ENCODE measurements around the gene SCAMP4. TPM values are rescaled to one million over a fixed set of nuclear protein-coding genes. Genes with fewer than 3 reads are reported as not detected.

The SCAMP4 gene
- total and polyA plus RNA-seq, 2 of the 13 experiments (the other 11 are each of a cell fraction or from before 2014, with no cell fraction given), result 10.7 to 13.7 TPM

- no peak; the same call in 1 of the 2 replicates for TF ChIP-seq ZNF276 (CRISPR knock-in tag; IDR thresholded peaks at IDR 0.05; ENCODE audit: low read depth)
- peak; percentile 47 for TF ChIP-seq KAT8 (CRISPR knock-in tag; IDR thresholded peaks at IDR 0.05)
- no peak for TF ChIP-seq TBL1XR1 (IDR thresholded peaks at IDR 0.05; ENCODE audit: borderline replicate concordance, low read length, partially characterized antibody)
- no peak for TF ChIP-seq ZNF616 (CRISPR knock-in tag; IDR thresholded peaks at IDR 0.05; ENCODE audit: low read depth)
- TF ChIP-seq CEBPB (IDR thresholded peaks at IDR 0.05; ENCODE audit: borderline replicate concordance, low read depth, low read length), result no peak
- no peak for TF ChIP-seq HINFP (CRISPR knock-in tag; IDR thresholded peaks at IDR 0.05; ENCODE audit: low read depth)
- TF ChIP-seq FOXC1 (CRISPR knock-in tag; IDR thresholded peaks at IDR 0.05; ENCODE audit: borderline replicate concordance), result no peak; the same call in 1 of the 2 replicates
- TF ChIP-seq SPEN (CRISPR knock-in tag; IDR thresholded peaks at IDR 0.05; ENCODE audit: low read depth), result no peak; the same call in 1 of the 2 replicates
- peak; percentile 53 for TF ChIP-seq ZNF572 (CRISPR knock-in tag; IDR thresholded peaks at IDR 0.05)
- no peak for TF ChIP-seq HDAC6 (IDR thresholded peaks at IDR 0.05; ENCODE audit: low read depth, low read length)
- peak; percentile 47 for TF ChIP-seq ASH2L (IDR thresholded peaks at IDR 0.05; ENCODE audit: insufficient read length, low read depth, low read length)
- no peak for TF ChIP-seq HMG20B (CRISPR knock-in tag; conservative IDR thresholded peaks at IDR 0.05)
- TF ChIP-seq ZBTB4 (CRISPR knock-in tag; IDR thresholded peaks at IDR 0.05; ENCODE audit: borderline replicate concordance), result peak; percentile 13; the same call in 1 of the 2 replicates
- TF ChIP-seq ZNF460 (CRISPR knock-in tag; IDR thresholded peaks at IDR 0.05; ENCODE audit: borderline replicate concordance), result no peak; the same call in 1 of the 2 replicates
- no peak for TF ChIP-seq ZMYM2 (CRISPR knock-in tag; IDR thresholded peaks at IDR 0.05)
- TF ChIP-seq ZNF607 (CRISPR knock-in tag; IDR thresholded peaks at IDR 0.05; ENCODE audit: borderline replicate concordance), result no peak; the same call in none of the 2 replicates
- no peak for TF ChIP-seq ELK4 (CRISPR knock-in tag; IDR thresholded peaks at IDR 0.05; ENCODE audit: borderline replicate concordance)
- peak; percentile 96 for TF ChIP-seq PATZ1 (CRISPR knock-in tag; IDR thresholded peaks at IDR 0.05)
- TF ChIP-seq ATM (IDR thresholded peaks at IDR 0.05; ENCODE audit: borderline replicate concordance), result no peak
These were observed 40.6 kb upstream of the SCAMP4 start (continued) for GRCh38 chr19:1864480-1865171.

All from HepG2 (cell line).